LHCN-M2 (cell line): Measurements from ENCODE around the gene C1orf52. TPM values are rescaled to one million over a fixed set of nuclear protein-coding genes. Genes with fewer than 3 reads are reported as not detected.
"Not testable (repeated sequence)": the region's sequence is repeated elsewhere in the genome, so short reads cannot be mapped to it uniquely, and the experiment has no call there.

Experiments used
- DNase-seq: peaks from one replicate; pipeline ENCODE4 v3.0.0-alpha.2; 2012; ENCODE audit warnings: low read depth
- total RNA-seq: library from RNA; depleted of rRNA; stranded (reverse); fragments of >200 nt; gene quantifications from 2 replicates; pipeline ENCODE4 v1.2.3, GENCODE V29; 2014

The C1orf52 gene
- total RNA-seq, 1 experiment from 2014 or later = 11.0 TPM

- peak; percentile 96 for DNase-seq
Measured at GRCh38 chr1:85278853-85279314, 19.4 kb upstream of the C1orf52 start.

DNA sequence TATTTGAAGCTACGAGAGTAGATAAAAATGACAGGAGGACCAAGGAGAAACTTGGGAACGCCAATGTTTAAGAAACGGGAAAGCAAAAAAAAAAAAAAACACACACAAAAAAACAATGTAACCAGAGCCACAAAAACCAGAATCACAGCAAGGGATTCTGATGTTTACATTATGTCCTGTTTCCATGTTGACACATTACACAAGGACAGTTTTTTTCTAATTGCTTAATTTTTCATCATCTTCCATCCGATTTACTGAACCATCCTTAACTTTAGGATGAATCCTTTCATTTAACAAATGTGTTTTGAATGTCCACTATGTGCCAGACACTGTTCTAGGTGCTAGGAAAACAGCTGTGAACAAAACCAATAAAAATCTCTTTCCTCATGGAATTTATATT lies 18.3 kb upstream of the C1orf52 start:
- no peak for DNase-seq

GRCh38 chr1:85276978-85277639 lies 17.6 kb upstream of the C1orf52 start:
- no peak for DNase-seq

DNA sequence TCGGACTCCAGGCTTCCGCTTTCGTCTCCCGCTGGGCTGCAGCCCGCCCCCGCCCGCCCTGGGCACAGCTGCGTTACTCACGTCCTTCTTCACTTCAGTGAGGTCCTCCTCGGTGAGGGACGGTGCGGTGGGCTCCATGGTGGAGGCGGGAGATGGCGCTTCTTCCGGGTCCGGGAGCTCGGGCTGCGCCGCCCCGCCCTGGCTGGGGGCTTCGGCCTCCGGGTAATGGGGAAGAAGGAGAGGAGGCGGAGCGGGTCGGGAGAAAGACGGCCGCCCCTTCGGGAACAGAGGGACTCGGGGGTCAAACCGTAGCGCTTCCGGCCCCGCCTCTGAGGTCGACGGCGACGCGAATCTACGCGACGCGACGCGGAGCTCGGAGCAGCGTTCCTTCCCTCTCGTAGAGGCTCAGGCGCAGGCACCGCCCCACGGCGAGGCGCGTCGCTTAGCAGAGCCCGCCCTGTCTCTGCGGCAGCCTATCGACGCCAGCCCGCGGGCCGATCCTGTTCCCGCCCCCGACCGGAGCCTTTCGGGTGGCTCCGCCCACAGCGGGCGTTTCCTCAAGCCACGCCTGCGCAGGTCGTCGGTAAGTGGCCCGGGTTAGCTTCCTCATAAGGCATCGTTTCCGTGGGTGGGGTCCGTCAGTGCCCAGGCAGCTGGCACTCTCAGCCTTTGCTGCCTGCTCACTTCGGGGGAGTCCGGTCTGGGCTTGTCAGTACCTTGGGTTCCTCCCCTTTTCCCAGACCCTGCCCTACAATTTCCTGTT lies 16.9 kb upstream of the C1orf52 start, which contains the start of gene BCL10:
BCL10 (minus strand) TSS at position 418 of the 763 bp plus-strand sequence; CDS start at position 138, 280 bp downstream.
- DNase-seq = peak; percentile 98

- DNase-seq = no peak
Measured at GRCh38 chr1:85275701-85276214, 16.3 kb upstream of the C1orf52 start.

DNA sequence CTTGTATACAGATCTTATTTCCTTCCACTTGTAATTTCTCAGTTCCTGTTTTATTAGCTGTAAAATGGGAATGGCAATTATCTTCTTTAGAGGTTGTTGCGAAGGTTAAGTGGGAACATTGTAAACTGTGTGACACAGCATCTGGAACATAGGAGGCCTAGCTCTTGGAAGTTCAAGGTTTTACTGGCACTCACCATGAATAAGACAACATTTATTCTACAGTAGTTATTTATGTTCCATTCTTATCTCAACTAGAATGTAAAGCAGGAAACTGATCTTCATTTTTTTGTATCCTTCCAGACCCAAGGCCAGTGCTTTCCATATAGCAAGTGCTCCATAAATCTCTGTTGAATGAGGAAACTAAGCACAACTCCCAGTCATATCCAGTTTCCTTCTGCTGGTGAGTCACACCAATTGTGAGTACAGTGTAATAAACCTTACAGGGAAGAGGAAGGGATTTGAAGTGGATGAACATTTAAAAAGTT lies 15.5 kb upstream of the C1orf52 start:
- DNase-seq = peak; percentile 82

- no peak for DNase-seq
Measured at GRCh38 chr1:85273397-85273796, 13.9 kb upstream of the C1orf52 start.

- DNase-seq = no peak
Measured at GRCh38 chr1:85268801-85269585, 9.5 kb upstream of the C1orf52 start.

GRCh38 chr1:85267313-85267712 lies 7.9 kb upstream of the C1orf52 start:
- DNase-seq = no peak

DNA sequence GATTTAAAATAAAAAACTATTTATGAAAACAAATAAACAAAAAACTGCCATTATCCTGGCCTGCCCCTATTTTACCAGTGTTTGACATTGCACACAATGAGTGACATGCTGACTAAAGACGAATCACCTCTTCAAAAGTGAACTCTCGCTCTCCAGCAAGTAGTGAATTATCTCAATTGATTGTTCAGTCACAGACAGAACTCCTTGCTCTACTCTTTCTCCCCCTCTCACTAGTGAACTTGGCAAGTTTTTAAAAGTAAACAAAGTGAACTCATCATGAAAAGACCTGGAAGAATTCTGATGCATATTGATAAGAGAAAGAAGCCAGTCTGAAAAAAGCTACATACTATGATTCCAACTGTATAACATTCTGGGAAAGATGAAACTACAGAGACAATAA lies 4.7 kb upstream of the C1orf52 start:
- no peak for DNase-seq

DNA sequence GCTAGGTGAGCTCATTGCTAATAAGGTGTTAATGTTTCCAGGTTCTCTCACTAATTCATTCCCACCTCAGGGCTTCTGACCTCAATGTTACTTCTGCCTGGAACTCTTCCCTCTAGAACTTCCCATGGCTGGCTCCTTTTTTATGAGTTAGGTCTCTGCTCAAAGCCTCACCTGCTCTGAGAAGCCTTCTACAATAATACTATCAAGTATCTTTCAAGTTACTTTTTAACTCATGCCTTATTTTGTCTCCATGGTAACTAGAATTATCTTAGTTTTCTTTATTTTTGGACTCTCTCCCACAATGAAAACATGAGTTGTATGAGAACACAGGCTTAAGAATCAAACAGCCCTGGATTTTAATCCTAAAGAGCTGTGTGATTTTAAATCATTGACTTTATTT lies 3.5 kb upstream of the C1orf52 start:
- DNase-seq = no peak

GRCh38 chr1:85259912-85260274 lies 431 bp upstream of the C1orf52 start:
- peak; percentile 20 for DNase-seq

GRCh38 chr1:85258536-85259117 lies 835 bp downstream of the C1orf52 start:
- DNase-seq = peak; percentile 15

GRCh38 chr1:85249042-85249441 lies 10.4 kb downstream of the C1orf52 start:
- not testable (repeated sequence) for DNase-seq

DNA sequence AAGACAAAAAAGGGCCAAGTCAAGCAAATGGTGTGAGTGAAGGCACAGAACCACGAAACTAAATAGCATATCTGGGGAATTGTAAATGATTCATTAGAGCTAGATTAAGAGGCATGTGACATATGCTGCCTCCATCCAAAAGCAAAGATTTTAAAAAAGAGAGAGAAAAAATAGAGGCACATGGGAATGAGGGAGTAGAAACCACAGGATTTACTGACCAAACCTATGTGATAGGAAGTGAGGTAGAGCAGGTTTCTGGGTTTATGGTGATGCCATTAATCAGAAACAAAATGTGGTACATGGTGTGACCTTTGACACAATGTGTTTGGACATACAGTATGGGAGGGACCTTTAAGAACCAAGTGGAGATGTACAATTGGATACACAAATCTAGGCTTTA lies 13.6 kb downstream of the C1orf52 start:
- no peak for DNase-seq

DNA sequence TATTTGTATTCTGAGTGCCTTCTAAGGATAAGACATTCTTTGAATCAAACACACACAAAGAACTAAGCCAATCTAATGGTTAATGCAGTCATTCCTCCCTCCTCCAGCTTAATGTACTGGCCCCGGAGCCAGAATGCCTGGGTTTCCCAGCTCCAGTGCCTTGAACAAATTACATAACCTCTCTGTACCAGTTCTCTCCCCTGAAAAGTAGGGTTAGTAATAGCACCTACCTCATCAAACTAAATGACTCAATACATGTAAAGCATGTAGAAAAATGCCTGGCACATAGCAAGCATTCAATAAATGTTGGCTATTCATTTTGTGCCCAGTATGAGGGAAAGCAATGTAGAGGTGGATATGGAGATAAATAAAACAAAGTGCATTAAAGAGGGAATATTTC lies 14.0 kb downstream of the C1orf52 start:
- DNase-seq = no peak

GRCh38 chr1:85244271-85245061 lies 15.0 kb downstream of the C1orf52 start:
- peak; percentile 46 for DNase-seq

- no peak for DNase-seq
Measured at GRCh38 chr1:85243372-85243771, 16.1 kb downstream of the C1orf52 start.

DNA sequence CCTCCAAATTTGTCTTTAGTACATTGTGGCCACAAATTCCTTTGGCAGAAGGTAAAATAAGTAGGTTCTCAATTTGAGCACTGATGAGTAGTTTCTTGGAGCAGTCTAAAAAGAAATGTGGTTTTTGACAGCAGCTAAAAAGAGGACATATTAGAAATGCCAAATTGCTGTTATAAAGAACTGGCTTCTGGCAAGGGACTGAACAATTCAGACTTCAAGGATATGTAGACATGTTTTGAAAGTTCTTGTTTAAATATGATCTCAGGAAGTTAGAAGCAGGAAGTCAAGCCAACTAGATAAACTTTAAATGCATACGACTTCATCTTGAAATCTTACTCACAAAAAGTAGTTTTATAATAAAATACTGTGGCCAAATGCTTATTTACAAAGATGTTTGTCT lies 18.8 kb downstream of the C1orf52 start:
- DNase-seq = no peak

DNA sequence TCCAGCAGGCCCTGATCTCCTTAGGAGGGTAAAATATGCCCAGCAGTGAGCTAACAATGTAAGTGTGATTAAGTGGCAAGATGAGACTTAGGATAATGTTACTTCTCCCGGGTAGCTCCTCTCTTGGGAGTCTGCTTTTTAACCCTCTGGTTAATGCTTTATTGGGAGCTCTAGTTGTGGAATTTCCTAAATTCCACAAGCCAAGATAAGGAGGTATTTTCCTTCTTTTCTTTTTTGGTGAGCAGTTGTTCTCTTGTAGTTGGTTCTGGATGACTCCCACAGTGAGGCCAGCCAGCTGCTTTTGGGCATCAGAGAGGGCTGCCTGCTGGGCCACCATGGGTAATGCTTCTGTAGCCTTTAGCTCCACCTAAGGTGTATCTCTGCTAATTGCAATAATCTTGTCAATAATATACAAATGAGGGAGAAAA lies 19.3 kb downstream of the C1orf52 start:
- peak; percentile 84 for DNase-seq

DNA sequence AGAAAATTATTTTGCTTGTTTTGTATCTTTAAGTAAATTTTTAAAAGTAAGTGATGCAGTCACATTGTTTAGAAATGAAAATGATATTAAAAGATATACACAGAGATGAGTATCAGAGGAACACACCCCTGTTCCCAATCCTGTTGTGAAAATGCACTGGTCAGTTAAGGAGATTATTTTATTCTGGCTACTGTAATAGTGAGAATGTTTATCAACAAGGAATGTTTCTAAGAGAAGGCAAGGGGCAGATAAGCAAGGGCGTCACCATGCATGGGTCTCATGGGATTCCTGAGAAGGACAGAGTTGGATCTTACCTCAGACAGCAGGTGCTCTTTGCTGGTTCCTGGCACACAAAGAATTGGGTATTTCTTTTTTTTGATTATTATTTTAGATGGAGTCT lies 21.8 kb downstream of the C1orf52 start:
- no peak for DNase-seq
